ENCODE data around the gene C2CD2L.

DNA sequence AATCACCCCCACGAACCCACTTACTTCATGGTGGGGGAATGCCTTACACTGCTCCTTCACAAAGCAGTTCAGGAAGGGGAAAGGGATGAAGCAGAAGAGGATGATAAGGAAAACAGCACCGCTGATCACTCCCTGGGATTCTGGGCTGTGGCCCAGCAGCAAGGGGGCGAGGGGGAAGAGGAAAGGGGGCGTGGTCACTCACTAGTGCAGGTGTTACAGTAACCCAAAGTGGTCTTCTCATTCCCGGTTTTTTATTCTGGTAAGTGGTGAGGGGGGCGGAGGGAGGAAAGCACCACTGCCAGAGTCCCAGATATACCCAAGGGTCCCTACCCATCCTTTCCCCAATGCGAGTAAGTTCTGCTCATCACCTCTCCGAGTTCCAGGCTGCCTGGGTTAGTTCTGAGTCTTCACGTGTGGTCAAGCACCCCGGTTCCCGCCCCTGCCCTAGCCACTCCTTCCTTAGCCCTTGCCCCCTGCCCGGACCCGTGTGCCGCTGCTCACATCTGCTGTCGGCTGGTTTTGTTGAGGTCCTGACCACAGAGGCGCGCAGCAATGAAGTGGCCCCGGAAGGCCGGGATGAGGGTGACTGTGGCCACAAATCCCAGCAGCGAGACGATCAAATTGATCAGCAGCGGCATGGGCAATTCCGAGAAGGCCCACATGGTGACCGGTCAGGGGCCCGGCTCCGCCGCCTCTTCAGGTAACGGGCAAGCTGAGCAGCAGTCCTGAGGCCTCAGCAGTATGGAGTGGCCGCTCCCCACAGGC, 6.0 kb upstream of the C2CD2L start:
- TF ChIP-seq, protein P1, sequence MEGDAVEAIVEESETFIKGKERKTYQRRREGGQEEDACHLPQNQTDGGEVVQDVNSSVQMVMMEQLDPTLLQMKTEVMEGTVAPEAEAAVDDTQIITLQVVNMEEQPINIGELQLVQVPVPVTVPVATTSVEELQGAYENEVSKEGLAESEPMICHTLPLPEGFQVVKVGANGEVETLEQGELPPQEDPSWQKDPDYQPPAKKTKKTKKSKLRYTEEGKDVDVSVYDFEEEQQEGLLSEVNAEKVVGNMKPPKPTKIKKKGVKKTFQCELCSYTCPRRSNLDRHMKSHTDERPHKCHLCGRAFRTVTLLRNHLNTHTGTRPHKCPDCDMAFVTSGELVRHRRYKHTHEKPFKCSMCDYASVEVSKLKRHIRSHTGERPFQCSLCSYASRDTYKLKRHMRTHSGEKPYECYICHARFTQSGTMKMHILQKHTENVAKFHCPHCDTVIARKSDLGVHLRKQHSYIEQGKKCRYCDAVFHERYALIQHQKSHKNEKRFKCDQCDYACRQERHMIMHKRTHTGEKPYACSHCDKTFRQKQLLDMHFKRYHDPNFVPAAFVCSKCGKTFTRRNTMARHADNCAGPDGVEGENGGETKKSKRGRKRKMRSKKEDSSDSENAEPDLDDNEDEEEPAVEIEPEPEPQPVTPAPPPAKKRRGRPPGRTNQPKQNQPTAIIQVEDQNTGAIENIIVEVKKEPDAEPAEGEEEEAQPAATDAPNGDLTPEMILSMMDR (conservative IDR thresholded peaks at IDR 0.05; ENCODE audit: low read depth, low read length) = no peak
- TF ChIP-seq EZH2 (IDR thresholded peaks at IDR 0.05; ENCODE audit: low read length, unreplicated experiment) = no peak

Data from PC-3 (cell line).